SK-N-SH (cell line): Measurements from ENCODE around the gene UST. TPM values are rescaled to one million over a fixed set of nuclear protein-coding genes. Genes with fewer than 3 reads are reported as not detected.

Source experiments
- CTCF ChIA-PET: fragments of 300-600, 350-600 bp; formaldehyde crosslinking; extraction: SDS; loops from one replicate; lab custom pipeline; 2021; lab: Yijun Ruan, JAX
- POLR2A ChIA-PET: fragments of 350-600 bp; sonication (Branson Sonifier 250); formaldehyde crosslinking; extraction: SDS; loops from one replicate; lab custom pipeline; 2020; ENCODE audit warnings: antibody characterized with exemption, inconsistent platforms; lab: Yijun Ruan, JAX
- DNase-seq: peaks from one replicate; pipeline ENCODE4 v3.0.0; 2012
- H2AFZ ChIP-seq: fragments of 200-600 bp; sonication (generic); 2 replicates; pipeline ENCODE4 v1.8.1; 2016; ENCODE audit warnings: antibody characterized with exemption, mild to moderate bottlenecking, low read depth
- H3F3A ChIP-seq: fragments of 200-600 bp; sonication (generic); replicated peaks from 2 replicates; pipeline ENCODE3; 2016; ENCODE audit warnings: antibody characterized with exemption, mild to moderate bottlenecking; ENCODE audit not compliant: insufficient read depth
- H3K27ac ChIP-seq, 2 experiments: fragments of 200-500 bp in 1 of 2; fragments of 200-600 bp in 1 of 2; sonication (Bioruptor generic) in 1 of 2; sonication (generic), shearing (Covaris generic) in 1 of 2; 2 replicates each; pipeline versions ENCODE4 v1.5.1 to v1.6.1; 2014 to 2016; ENCODE audit warnings: low read depth in 2 of 2, inconsistent platforms in 1 of 2, low read length in 1 of 2, mild to moderate bottlenecking in 1 of 2, mixed read lengths in 1 of 2
- H3K27me3 ChIP-seq: fragments of 200-600 bp; sonication (generic), shearing (Covaris generic); 2 replicates; pipeline ENCODE4 v1.6.1; 2016; ENCODE audit warnings: mixed run types; ENCODE audit not compliant: insufficient read depth
- H3K36me3 ChIP-seq, 2 experiments: fragments of 200-500 bp in 1 of 2; fragments of 200-600 bp in 1 of 2; sonication (Bioruptor generic) in 1 of 2; sonication (generic) in 1 of 2; replicated peaks in 1 of 2; 2 replicates each; pipeline versions ENCODE3 to v1.5.1; 2014 to 2016; ENCODE audit warnings: low read length in 1 of 2, mild to moderate bottlenecking in 1 of 2; ENCODE audit not compliant: insufficient read depth in 2 of 2, control insufficient read depth in 1 of 2
- H3K4me1 ChIP-seq, 2 experiments: fragments of 200-500 bp in 1 of 2; fragments of 200-600 bp in 1 of 2; sonication (Bioruptor generic) in 1 of 2; sonication (generic), shearing (Covaris generic) in 1 of 2; 2 replicates each; pipeline versions ENCODE4 v1.5.1 to v1.6.1; 2014 to 2016; ENCODE audit warnings: low read depth in 1 of 2, low read length in 1 of 2, mixed run types in 1 of 2; ENCODE audit not compliant: insufficient read depth in 2 of 2, control insufficient read depth in 1 of 2
- H3K4me2 ChIP-seq: fragments of 200-600 bp; sonication (generic), shearing (Covaris generic); 2 replicates; pipeline ENCODE4 v1.6.1; 2017; ENCODE audit warnings: mixed run types
- H3K4me3 ChIP-seq, 2 experiments: fragments of 200-500 bp in 1 of 2; fragments of 200-600 bp in 1 of 2; sonication (Bioruptor generic) in 1 of 2; sonication (generic), shearing (Covaris generic) in 1 of 2; 2 replicates each; pipeline versions ENCODE4 v1.5.1 to v1.8.1; 2014 to 2016; ENCODE audit warnings: low read depth in 2 of 2, inconsistent platforms in 1 of 2, low read length in 1 of 2, mild to moderate bottlenecking in 1 of 2, mixed read lengths in 1 of 2, moderate library complexity in 1 of 2
- H3K79me2 ChIP-seq: fragments of 200-600 bp; sonication (generic); 2 replicates; pipeline ENCODE4 v1.8.1; 2017; ENCODE audit warnings: mild to moderate bottlenecking; ENCODE audit not compliant: insufficient read depth
- H3K9ac ChIP-seq: fragments of 200-600 bp; sonication (generic); 2 replicates; pipeline ENCODE4 v1.6.1; 2017; ENCODE audit warnings: mixed run types
- H3K9me2 ChIP-seq: fragments of 200-600 bp; sonication (generic); 2 replicates; pipeline ENCODE4 v1.6.1; 2017; ENCODE audit warnings: mixed run types
- H3K9me3 ChIP-seq: fragments of 200-600 bp; sonication (generic); 2 replicates; pipeline ENCODE4 v1.6.1; 2017; ENCODE audit warnings: mixed run types, mild to moderate bottlenecking, moderate library complexity
- H4K20me1 ChIP-seq: fragments of 200-600 bp; sonication (generic); 2 replicates; pipeline ENCODE4 v1.6.1; 2017; ENCODE audit warnings: mild to moderate bottlenecking, mixed run types; ENCODE audit not compliant: insufficient read depth
- EZH2phosphoT487 ChIP-seq: fragments of 200-600 bp; sonication (generic); IDR thresholded peaks from 2 replicates; pipeline ENCODE4 v1.6.1; 2017; ENCODE audit warnings: low read depth, mixed run types, mild to moderate bottlenecking, antibody characterized with exemption, moderate library complexity, borderline replicate concordance
- GATA2 ChIP-seq: sonication (generic); formaldehyde crosslinking; IDR thresholded peaks from 2 replicates; pipeline ENCODE4 v1.5.0; 2020; ENCODE audit warnings: mild to moderate bottlenecking, missing genetic modification reagents
- JUND ChIP-seq: IDR thresholded peaks from 2 replicates; pipeline ENCODE4 v1.4.0; 2012
- MEF2A ChIP-seq: IDR thresholded peaks from 2 replicates; pipeline ENCODE4 v1.4.0; 2012; ENCODE audit warnings: low read depth, borderline replicate concordance
- MXI1 ChIP-seq: IDR thresholded peaks from 2 replicates; pipeline ENCODE4 v1.6.1; 2012; ENCODE audit warnings: mild to moderate bottlenecking, low read depth, low read length, improper control_type of control experiment
- NFIC ChIP-seq: IDR thresholded peaks from 2 replicates; pipeline ENCODE4 v1.4.0; 2012; ENCODE audit warnings: borderline replicate concordance
- POLR2AphosphoS5 ChIP-seq: IDR thresholded peaks from 2 replicates; pipeline ENCODE4 v1.6.1; 2012; ENCODE audit warnings: low read depth, low read length
- RAD21 ChIP-seq: IDR thresholded peaks from 2 replicates; pipeline ENCODE4 v1.6.1; 2012; ENCODE audit warnings: mild to moderate bottlenecking, low read length
- RFX5 ChIP-seq: IDR thresholded peaks from 2 replicates; pipeline ENCODE4 v1.6.1; 2012; ENCODE audit warnings: mild to moderate bottlenecking, improper control_type of control experiment, low read length
- RXRA ChIP-seq: IDR thresholded peaks from 2 replicates; pipeline ENCODE4 v1.4.0; 2012; ENCODE audit warnings: low read depth, mild to moderate bottlenecking, borderline replicate concordance
- SMC3 ChIP-seq: IDR thresholded peaks from 2 replicates; pipeline ENCODE4 v1.6.1; 2012; ENCODE audit warnings: low read depth, low read length, improper control_type of control experiment
- TAF1 ChIP-seq: IDR thresholded peaks from 2 replicates; pipeline ENCODE4 v1.6.1; 2012; ENCODE audit warnings: low read depth, mild to moderate bottlenecking, low read length, moderate library complexity, borderline replicate concordance
- TEAD4 ChIP-seq: IDR thresholded peaks from 2 replicates; pipeline ENCODE4 v1.4.0; 2012; ENCODE audit warnings: mild to moderate bottlenecking, borderline replicate concordance; ENCODE audit not compliant: insufficient read depth
- WGBS: methylation state at CpG from one replicate; pipeline ENCODE4 v1.1.6; 2017; ENCODE audit warnings: low lambda C conversion rate; 5-methylcytosine and 5-hydroxymethylcytosine counted together
- polyA plus RNA-seq, 3 experiments: library from polyadenylated mRNA; depleted of rRNA; stranded (reverse); fragments of >200 nt; gene quantifications; 2 replicates each; pipeline ENCODE4 v1.2.3, GENCODE V29; 2012
- TF ChIP-seq, protein P1 (sequence below): fragments of 200-600 bp; sonication (generic); IDR thresholded peaks from 2 replicates; pipeline ENCODE4 v1.6.1; 2017; ENCODE audit warnings: antibody characterized with exemption, mild to moderate bottlenecking, moderate library complexity
- TF ChIP-seq, protein P2 (sequence below): IDR thresholded peaks from 2 replicates; pipeline ENCODE4 v1.4.0; 2012; ENCODE audit warnings: low read depth, borderline replicate concordance
- TF ChIP-seq, protein P3 (sequence below): IDR thresholded peaks from 2 replicates; pipeline ENCODE4 v1.4.0; 2012; ENCODE audit warnings: low read depth
- TF ChIP-seq, protein P4 (sequence below): IDR thresholded peaks from 2 replicates; pipeline ENCODE4 v1.4.0; 2012; ENCODE audit warnings: low read depth, borderline replicate concordance
- TF ChIP-seq, protein P5 (sequence below): IDR thresholded peaks from 2 replicates; pipeline ENCODE4 v1.6.1; 2012; ENCODE audit warnings: mild to moderate bottlenecking, low read depth, low read length, moderate library complexity
- TF ChIP-seq, protein P6 (sequence below): fragments of 150-350 bp; IDR thresholded peaks from 2 replicates; pipeline ENCODE4 v1.6.1; 2017; ENCODE audit warnings: antibody characterized with exemption, low read length, low read depth, borderline replicate concordance

UST gene
- polyA plus RNA-seq, 1 of the 3 experiments (the other 2 are of a cell fraction): 1.7 TPM

DNA sequence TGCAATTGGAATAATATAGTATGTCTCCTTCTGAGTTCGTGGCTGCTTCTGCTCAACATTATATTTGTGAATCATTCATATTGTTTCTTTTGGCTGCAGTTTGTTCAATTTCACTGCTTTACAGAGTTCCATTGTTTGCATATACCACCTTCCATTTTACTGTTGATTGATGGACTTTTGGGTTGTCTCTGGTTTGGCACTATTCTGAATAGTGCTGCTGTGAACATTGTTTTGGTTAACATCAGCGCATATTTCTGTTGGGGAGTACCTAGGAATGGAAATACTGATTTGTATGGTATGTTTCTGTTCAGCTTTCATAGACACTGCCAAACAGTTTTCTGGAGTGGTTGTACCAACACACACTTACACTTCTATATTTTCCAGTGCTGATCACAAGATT is 46.9 kb downstream of the UST start (continued):
- TF ChIP-seq, protein P1, sequence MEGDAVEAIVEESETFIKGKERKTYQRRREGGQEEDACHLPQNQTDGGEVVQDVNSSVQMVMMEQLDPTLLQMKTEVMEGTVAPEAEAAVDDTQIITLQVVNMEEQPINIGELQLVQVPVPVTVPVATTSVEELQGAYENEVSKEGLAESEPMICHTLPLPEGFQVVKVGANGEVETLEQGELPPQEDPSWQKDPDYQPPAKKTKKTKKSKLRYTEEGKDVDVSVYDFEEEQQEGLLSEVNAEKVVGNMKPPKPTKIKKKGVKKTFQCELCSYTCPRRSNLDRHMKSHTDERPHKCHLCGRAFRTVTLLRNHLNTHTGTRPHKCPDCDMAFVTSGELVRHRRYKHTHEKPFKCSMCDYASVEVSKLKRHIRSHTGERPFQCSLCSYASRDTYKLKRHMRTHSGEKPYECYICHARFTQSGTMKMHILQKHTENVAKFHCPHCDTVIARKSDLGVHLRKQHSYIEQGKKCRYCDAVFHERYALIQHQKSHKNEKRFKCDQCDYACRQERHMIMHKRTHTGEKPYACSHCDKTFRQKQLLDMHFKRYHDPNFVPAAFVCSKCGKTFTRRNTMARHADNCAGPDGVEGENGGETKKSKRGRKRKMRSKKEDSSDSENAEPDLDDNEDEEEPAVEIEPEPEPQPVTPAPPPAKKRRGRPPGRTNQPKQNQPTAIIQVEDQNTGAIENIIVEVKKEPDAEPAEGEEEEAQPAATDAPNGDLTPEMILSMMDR: no peak
- TF ChIP-seq, protein P2, sequence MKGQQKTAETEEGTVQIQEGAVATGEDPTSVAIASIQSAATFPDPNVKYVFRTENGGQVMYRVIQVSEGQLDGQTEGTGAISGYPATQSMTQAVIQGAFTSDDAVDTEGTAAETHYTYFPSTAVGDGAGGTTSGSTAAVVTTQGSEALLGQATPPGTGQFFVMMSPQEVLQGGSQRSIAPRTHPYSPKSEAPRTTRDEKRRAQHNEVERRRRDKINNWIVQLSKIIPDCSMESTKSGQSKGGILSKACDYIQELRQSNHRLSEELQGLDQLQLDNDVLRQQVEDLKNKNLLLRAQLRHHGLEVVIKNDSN: no peak
- TF ChIP-seq JUND (no peak), SMC3 (no peak)

DNA sequence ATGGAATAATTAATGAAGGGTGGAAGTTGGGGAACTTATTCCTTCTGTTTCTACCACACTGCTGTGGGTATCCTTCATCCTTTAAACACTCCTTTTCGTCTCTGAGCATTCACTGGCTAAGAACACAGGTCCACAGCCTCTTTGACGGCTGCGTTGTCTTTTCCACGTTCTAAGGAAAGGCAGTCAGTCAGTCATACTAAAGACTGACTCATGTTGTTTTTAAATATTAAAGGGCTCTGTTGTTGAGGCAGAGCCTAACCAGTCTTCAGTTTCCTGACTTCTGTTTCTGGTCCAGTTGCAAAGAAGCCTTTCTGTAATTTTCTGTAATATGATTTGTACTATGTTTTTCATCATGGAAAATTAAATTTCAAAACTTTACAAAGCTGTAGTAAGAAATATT is 48.0 kb downstream of the UST start:
- Histone ChIP-seq H4K20me1 (no peaks in the 10 kb centered on the region), H3K4me3 (no peak overlapping the region), H3F3A (no peaks in the 10 kb centered on the region), H3K4me2 (no peak overlapping the region), H2AFZ (no peak overlapping the region), H3K27me3 (peaks cover 24% of the 10 kb centered on the region; the same call in 1 of the 2 replicates), H3K36me3 (no peaks in the 10 kb centered on the region), H3K79me2 (no peaks in the 10 kb centered on the region), H3K9ac (no peak overlapping the region), H3K9me3 (peaks cover 8% of the 10 kb centered on the region; the same call in 1 of the 2 replicates), H3K9me2 (no peaks in the 10 kb centered on the region), H3K4me1 (no peaks in the 10 kb centered on the region), H3K27ac (no peak overlapping the region)
- DNase-seq: no peak
- WGBS: 0% methylated on average over 4 of the region's 4 CpGs
- ChIA-PET POLR2A (no interaction called here), CTCF (no interaction called here)
- TF ChIP-seq SMC3 (no peak), POLR2AphosphoS5 (no peak), TAF1 (no peak), EZH2phosphoT487 (no peak), GATA2 (CRISPR knock-in tag) (no peak), RAD21 (no peak), RFX5 (no peak), RXRA (no peak), MEF2A (no peak), NFIC (no peak), MXI1 (no peak), TEAD4 (no peak)
- TF ChIP-seq, protein P3, sequence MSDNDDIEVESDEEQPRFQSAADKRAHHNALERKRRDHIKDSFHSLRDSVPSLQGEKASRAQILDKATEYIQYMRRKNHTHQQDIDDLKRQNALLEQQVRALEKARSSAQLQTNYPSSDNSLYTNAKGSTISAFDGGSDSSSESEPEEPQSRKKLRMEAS: no peak
- TF ChIP-seq, protein P4, sequence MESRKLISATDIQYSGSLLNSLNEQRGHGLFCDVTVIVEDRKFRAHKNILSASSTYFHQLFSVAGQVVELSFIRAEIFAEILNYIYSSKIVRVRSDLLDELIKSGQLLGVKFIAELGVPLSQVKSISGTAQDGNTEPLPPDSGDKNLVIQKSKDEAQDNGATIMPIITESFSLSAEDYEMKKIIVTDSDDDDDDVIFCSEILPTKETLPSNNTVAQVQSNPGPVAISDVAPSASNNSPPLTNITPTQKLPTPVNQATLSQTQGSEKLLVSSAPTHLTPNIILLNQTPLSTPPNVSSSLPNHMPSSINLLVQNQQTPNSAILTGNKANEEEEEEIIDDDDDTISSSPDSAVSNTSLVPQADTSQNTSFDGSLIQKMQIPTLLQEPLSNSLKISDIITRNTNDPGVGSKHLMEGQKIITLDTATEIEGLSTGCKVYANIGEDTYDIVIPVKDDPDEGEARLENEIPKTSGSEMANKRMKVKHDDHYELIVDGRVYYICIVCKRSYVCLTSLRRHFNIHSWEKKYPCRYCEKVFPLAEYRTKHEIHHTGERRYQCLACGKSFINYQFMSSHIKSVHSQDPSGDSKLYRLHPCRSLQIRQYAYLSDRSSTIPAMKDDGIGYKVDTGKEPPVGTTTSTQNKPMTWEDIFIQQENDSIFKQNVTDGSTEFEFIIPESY: no peak
- TF ChIP-seq, protein P5, sequence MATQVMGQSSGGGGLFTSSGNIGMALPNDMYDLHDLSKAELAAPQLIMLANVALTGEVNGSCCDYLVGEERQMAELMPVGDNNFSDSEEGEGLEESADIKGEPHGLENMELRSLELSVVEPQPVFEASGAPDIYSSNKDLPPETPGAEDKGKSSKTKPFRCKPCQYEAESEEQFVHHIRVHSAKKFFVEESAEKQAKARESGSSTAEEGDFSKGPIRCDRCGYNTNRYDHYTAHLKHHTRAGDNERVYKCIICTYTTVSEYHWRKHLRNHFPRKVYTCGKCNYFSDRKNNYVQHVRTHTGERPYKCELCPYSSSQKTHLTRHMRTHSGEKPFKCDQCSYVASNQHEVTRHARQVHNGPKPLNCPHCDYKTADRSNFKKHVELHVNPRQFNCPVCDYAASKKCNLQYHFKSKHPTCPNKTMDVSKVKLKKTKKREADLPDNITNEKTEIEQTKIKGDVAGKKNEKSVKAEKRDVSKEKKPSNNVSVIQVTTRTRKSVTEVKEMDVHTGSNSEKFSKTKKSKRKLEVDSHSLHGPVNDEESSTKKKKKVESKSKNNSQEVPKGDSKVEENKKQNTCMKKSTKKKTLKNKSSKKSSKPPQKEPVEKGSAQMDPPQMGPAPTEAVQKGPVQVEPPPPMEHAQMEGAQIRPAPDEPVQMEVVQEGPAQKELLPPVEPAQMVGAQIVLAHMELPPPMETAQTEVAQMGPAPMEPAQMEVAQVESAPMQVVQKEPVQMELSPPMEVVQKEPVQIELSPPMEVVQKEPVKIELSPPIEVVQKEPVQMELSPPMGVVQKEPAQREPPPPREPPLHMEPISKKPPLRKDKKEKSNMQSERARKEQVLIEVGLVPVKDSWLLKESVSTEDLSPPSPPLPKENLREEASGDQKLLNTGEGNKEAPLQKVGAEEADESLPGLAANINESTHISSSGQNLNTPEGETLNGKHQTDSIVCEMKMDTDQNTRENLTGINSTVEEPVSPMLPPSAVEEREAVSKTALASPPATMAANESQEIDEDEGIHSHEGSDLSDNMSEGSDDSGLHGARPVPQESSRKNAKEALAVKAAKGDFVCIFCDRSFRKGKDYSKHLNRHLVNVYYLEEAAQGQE: no peak
- TF ChIP-seq, protein P6, sequence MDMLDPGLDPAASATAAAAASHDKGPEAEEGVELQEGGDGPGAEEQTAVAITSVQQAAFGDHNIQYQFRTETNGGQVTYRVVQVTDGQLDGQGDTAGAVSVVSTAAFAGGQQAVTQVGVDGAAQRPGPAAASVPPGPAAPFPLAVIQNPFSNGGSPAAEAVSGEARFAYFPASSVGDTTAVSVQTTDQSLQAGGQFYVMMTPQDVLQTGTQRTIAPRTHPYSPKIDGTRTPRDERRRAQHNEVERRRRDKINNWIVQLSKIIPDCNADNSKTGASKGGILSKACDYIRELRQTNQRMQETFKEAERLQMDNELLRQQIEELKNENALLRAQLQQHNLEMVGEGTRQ: no peak
